GM11168 (cell line): ENCODE results near the gene EGFLAM.
"Not testable (repeated sequence)": the region's sequence is repeated elsewhere in the genome, so short reads cannot be mapped to it uniquely, and the experiment has no call there.

Experiments
- in situ Hi-C: fragments of 300-500 bp; cut with MboI; formaldehyde crosslinking; loops from one replicate; pipeline ENCODE4 v1.12.0; 2022; ENCODE audit warnings: low sequenced_read_pairs; ENCODE audit not compliant: unreplicated experiment

Gene EGFLAM

DNA sequence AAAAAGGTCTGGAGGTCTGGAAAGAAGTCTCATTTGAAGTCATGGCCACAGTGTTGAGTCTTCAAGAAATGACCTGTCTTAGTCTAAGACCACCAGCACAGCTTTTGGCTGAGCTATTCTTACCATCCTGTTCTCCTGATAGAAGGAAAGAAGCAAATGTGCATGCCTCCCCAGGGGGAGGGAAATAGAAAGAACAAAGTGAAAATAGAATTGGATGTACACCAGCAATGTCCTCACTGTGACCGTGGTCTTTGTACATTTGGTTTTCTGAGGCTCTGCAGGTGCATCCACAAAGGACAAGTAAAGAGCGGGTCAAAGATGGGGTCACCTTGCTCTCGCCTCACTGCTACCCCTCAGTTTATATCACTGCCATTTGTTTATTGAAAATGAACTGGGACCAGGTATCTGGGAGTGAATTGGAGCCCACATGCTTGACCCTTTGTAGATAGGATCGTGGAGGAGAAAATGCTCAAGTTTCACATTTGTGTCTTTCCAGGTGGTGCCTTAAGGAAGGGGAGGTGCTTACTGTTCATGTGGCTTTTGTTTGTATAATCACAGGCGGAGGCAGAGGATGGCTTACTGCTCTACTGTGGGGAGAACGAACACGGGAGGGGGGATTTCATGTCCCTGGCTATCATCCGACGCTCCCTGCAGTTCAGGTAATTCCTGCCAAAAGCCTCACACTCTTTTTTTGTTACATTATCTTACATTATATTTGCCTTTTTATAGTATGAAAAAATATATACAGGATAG, 150.3 kb downstream of the EGFLAM start:
- in situ Hi-C loops, result no loop called here

DNA sequence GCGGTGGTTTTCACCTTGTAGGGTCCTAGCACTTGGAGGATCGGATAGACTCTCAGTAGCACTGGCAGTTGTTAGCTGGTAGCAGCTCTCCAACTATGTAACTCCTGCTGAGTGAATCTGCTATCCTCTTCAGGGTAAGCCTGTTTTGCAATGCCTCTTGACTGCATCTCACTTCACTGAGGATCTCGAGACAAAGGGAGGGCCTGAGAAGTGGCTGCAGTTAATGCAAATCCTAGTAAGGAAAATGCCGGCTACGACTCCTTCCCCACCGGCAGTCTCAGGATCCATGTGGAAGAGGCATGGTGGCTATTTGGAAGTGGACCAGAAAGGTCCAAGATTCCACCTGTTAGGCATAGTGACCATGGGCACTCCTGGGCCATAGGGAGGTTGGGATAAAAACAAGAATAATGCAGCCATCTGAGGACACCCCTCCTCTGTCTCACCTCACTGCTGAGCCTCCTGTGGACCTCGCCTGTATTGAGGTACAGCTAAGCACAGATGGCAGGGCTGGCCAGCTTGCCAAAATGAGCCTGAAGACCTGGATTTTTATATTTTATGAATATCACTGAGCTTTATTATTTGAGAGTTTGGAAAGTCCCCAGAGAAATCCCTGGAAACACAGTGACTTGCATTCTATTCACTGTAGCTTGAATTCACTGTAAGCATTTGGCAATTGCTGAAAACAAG, 152.1 kb downstream of the EGFLAM start:
- in situ Hi-C loops, result no loop called here

DNA sequence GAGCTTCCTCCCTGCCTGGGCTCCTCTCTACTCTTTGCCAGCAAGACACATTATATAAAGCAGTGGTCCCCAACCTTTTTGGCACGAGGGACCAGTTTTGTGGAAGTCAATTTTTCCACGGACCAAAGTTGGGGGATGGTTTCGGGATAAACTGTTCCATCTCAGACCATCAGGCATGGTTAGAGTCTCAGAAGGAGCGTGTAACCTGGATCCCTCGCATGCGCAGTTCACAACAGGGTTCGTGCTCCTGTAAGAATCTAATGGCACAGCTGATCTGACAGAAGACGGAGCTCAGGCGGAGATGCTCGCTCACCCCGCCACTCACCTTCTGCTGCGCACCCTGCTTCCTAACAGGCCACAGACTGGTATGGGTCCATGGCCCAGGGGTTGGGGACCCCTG, 155.3 kb downstream of the EGFLAM start:
- in situ Hi-C loops, result no loop called here

DNA sequence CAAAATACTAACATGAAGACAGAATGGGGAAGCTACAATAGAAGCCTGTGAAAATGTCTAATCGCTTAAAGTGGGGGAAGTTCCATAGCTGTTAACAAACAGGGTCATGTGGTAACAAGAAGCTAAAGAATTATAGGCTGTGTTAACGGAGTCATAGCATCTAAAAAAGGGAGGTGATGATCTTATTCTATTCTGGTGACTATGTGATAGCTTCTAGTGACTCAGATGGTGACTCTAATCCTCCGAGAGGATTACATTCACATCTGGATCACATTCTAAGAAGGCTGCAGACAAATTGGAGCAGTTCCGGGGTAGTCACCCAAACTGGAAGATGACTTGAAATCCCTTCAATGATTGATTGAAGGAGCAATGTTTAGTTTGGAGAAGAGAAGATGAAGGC, 156.0 kb downstream of the EGFLAM start:
- in situ Hi-C loops, result no loop called here

DNA sequence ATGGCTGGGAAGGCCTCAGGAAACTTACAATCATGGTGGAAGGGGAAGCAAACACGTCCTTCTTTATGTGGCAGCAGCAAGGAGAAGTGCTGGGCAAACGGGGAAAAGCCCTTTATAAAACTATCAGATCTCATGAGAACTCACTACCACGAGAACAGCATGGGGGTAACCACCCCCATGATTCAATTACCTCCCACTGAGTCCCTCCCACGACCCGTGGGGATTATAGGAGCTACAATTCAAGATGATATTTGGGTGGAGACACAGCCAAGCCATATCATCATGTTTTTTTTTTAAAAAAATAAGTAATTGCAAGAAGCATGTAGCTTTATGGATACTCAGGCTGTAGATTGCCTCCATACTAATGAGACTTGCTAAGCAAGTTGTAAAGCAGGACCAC, 157.4 kb downstream of the EGFLAM start:
- in situ Hi-C loops, result not testable (repeated sequence)

DNA sequence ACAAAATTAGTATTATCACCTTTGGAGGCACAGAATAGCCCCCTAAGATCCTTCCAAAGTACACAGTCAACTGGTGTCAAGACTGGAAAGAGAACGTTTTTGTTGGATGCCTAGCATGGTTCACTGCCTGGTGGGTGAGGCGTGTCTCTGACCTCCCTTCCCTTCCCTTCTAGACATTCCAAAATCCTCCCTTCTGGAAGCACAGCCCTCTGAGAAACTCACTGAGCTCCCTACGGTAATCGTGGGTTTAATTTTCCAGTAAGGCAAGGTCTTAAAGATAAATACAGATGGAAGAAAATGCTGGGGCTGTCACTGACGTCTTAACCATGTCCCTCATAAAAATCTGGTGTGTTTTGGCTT, 159.3 kb downstream of the EGFLAM start:
- in situ Hi-C loops, result no loop called here

DNA sequence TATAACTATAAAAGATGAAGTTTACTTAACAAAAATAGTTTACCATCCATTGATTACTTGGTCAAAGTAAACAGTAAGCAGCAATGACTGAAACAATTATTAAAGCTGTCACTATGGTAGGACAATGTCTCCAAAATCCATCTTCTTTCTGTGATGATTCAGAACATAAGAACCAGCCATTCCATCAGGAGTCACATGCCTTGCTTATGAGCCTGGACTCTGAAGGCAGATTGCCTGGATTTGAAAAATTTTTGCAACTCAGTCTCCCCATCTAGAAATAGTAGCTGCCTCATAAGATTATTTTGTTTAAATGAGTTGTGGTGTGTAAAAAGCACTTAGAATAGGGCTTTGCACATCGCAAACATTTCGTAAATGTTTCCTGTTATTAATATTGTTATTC, 161.9 kb downstream of the EGFLAM start:
- in situ Hi-C loops, result no loop called here

DNA sequence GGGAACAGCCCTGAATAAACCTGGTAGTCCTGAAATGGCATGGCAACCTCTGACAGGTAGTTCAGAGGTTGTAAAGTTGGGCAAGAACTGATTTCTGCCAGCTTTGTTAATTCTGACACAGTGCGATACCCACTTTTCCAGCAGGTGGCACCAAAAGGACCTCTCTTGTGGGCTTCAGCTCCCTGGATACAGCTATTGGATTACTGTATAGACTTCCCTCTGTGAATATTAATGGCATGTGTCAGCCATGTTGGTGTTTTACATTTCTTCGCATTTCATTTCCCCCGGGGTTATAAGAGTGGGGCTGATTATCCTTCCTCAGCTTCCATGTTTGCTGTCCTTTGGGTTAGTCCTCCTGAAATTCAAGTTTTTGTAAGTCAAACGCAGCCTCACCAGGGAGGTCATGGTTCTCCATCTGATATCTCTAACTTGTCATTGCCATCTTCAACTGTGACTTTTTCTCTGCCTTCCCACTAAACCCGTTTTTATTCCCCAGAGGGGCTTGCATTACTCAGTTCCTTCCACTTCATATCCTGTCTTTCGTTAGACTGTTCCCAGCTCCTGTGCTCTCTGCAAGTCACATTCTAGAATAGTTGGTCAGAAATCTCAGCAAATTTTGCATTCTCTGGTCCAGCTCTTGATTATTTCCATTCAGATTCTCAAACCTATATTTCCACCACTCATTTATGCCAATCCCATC, 162.5 kb downstream of the EGFLAM start:
- in situ Hi-C loops, result no loop called here

DNA sequence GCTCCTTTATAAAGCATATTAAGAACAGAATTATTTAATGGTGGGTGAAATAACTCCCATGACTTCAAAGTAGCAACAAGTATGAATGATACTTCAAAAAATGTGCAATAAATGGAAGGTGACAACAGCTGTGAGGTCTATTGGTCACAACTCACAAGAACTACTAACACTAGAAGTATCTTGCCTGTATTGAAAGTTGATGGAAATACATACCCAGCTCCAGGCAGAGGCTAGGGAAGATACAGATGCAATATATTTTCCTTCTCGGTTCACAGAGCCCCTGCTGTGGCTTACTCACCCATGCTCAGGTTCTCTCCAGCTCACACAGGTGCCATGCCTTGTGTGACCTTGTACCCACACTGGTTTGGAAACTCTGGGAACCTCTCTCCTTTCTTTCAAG, 164.3 kb downstream of the EGFLAM start:
- in situ Hi-C loops, result no loop called here

DNA sequence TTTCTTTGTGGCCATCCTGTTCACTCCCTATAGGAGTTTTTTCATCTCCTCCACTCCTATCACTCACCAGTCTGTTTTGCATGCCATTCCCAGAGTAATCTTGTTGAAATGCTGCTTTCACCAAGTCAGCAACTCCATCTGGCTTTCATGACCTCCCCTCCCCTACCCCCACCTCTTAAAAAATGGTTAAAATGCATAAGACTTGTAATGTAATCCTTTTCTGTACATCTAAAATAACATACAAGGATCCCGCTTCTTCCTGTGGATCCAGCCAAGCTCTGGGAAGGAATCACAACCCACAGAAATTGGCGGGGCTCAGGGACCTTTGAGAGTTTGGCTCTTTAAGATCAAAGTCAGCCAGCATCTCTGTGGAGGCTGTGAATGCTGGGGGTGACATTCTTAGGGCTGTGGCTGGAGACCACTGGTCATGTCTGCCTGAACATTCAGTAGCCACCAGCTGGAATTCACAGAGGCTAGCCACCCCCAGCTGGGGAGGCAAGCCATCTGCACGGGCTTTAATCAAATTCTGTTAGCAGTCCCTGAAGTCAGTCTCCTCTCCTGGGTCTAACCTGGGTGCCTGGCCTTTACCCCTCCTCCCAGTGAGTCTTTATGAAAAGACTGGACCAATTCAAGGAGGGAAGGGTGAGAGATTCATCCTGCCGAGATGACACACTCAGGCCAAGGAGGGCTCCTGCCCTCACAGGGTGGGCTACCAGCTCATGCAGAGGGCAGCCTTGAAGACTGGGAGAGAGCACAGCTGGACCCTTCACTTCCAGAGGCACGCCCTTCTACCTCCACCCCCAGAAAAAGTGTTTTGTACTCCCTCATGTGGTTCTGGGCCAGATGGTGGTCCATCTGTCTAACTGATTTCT, 165.2 kb downstream of the EGFLAM start:
- in situ Hi-C loops, result no loop called here

DNA sequence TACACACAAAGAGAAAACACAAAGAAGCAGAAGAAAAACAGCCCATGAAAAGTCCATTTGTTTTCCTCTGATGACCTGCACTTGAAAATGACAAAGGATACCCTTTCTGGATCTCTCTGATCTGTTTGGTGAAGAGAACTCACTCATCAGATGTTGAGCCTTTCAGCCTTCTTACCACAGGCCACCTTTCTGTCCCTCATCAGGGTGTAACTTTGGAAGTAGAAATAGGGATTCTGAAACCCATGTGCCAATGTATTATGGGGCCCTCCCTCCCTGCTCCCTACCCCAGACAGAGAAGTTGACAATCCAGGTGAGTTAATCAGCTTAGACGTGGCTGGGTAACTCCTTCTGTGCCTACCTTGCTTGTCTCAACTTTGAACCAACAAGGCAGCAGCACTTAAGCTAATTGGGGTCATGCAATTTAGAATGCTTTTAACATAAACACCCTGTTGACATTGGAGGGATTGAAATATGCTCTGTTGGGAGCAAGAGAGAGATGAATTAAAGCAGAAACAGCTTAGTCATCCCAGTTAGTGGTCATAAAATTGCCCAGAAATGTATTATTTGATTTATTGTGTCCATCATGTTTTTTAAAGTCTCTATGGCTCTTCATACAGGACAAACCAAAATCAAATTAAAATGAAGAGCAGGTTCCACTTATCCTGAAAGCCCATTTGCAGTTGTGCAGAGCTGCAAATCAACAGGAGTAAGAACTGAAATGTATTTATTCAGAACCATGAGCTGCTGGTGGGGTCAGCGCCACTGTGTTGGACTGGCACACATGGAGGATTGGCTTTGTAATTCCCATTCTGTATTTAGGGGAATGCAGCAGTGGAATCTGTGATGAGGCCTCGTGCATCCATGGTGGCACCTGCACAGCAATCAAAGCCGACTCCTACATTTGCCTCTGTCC, 166.0 kb downstream of the EGFLAM start:
- in situ Hi-C loops, result loop anchor here (25.0 kb wide), 1 partner anchor 388 kb away; no protein-coding TSS in a partner anchor

DNA sequence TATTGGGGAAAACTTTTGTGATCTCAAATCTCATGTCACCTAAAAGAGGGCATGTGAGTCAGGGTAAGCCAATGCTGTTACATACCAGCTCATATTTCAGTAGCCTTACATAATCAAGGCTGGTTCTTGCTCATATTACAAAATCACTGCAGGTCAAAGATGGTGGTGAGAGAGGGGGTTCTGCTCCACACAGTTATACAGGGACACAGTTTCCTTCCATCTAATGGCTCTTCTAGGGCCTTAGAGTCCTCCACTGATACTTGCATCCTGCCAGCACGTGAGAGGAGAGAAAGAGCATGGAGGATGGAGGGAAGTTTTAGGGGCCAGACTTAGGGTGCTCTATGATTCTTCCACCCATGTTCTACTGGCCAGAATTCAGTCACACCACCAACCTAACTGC, 168.1 kb downstream of the EGFLAM start:
- in situ Hi-C loops, result loop anchor here (25.0 kb wide), 1 partner anchor 386 kb away; no protein-coding TSS in a partner anchor

DNA sequence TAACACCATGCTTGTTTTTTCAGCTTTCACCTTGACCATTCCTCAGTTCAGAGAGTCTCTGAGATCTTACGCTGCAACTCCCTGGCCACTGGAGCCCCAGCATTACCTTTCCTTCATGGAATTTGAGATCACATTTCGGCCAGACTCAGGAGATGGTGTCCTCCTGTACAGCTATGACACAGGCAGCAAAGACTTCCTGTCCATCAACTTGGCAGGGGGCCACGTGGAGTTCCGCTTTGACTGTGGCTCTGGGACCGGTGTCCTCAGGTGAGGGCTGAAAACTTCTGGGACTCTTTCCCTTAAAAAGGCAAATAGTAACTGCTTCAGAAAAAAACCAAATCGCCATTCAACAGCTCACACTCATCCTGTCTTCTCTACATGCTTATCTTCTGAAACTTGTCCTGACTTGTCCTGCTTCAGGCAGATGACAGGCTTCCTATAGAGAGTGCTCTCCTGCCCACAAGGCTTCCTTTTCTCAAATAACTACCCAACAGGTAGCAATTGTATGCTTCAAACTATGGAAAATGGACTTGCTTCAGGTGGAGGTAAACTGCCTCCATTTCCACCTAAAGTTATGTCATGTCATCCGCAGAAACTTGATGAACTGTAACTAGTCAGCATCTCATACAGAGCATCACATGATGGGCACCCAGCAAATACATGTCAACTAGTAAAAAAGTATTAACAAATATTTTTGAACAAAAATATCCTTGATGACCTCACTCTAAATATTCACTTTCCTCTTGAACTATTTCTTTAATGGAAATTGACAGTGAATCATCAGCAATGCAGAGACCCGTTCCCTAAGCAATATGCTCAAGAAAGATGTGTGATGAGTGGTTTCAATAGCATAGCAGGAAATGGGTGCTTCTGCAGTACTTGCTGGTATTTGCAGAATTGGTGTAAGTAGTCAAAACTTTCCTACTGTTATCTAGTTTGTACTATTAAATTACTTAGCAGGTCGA, 168.9 kb downstream of the EGFLAM start:
- in situ Hi-C loops, result loop anchor here (25.0 kb wide), 1 partner anchor 385 kb away; no protein-coding TSS in a partner anchor

DNA sequence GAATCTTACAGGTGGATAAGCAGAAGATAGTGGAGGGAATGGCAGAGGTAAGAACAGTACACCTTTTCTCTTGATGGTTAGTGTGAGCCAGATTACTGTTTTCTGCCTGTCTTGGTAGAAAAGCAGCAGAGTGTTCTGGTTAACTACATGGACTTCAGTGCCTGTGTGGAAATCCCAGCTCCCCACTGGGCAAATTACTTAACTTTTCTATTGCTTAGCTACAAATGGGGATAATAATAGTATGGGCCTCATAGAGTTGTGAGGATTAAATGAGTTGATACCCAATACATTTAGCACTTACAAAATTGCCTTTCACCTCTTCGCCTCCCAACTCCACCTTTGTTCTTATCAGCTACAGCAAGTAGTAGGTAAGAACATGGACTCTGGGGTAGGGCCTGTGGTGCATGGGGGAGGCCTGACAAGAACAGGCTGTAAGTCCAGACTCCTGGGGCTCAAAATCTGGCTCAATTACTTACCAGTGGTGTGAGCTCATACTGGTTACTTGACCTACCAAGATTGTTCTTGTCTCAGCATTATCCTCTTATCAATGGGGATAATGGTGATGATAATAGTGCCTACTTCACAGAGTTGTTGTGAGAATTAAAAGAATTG, 173.0 kb downstream of the EGFLAM start:
- in situ Hi-C loops, result loop anchor here (10.0 to 25.0 kb wide), 2 partner anchors 233 to 381 kb away; no protein-coding TSS in a partner anchor

DNA sequence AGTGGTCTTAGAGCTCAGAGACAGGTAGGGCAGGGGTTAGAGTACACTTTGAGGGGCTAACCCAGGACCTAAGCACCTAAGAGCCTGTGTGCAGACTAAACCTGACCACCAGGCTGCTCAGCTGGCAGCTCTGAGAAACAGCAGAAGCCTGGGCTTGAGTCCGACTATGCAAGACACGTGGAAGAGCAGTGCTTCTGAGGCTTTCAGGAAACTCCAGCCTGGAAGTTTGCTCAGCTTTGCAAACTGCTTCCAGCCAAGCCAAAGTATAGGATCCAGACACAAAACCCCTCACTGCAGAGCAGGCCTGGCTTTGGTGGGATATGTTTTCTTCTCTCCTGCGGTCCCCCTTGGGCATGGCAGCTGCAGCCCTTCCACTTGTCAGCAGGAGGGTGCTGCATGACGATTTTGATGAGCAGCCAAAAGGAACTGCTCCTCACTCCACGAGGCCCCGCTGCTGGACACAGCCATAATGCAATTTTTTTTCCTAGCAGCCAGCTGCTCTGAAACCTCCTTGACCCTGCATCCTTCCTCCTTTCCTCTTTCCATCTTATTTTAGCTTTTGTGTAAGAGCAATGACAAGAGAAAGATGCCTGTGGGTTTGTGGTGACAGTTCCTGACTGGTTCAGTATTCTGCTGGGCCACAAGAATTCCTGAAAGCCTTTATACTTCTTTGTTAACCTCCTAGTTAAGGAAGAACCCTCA, 175.0 kb downstream of the EGFLAM start:
- in situ Hi-C loops, result loop anchor here (10.0 to 25.0 kb wide), 2 partner anchors 231 to 379 kb away; no protein-coding TSS in a partner anchor

DNA sequence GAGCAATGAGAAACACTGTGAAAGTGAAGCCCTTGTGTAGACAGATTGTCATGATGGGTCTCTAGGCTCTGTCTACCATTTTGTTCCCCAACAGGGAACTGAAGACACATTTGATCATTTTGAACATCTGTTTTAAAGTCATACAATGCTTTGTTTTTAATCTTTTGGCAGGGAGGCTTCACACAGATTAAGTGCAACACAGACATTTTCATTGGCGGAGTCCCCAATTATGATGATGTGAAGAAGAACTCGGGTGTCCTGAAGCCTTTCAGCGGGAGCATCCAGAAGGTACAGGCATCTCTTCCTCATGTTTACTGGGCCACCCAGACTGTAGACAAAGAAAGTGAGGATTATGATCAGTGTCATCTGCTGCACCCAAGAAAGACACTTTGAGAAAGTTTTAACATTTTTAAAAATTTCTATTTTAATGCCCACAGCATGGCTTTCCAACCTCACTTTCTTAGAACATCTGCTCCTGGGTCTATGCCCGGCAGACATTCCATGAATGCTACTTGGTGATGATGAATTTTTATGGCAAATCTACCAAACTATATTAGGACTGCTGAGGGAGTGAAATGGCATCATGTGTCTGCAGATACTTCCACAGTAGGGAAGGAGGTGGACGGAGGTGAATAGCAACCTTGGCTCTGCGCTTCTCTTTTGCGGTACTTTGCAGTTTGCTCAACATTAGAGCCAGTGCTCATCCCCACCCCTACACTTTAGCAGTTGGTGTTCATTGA, 176.8 kb downstream of the EGFLAM start:
- in situ Hi-C loops, result loop anchor here (10.0 to 25.0 kb wide), 2 partner anchors 230 to 377 kb away; no protein-coding TSS in a partner anchor
